ENCODE data around the gene BET1.

The BET1 gene

GRCh38 chr7:93955304-93955703 is 48.9 kb downstream of the BET1 start:
- DNase-seq = no peak

GRCh38 chr7:93949423-93949822 is 54.7 kb downstream of the BET1 start:
- no peak for DNase-seq

GRCh38 chr7:93948873-93949272 is 55.3 kb downstream of the BET1 start:
- DNase-seq = peak; percentile 77

- DNase-seq = no peak
Measured at GRCh38 chr7:93948106-93948505, 56.0 kb downstream of the BET1 start.

- DNase-seq = no peak
Measured at GRCh38 chr7:93945756-93946535, 58.2 kb downstream of the BET1 start.

- DNase-seq = no peak
Measured at GRCh38 chr7:93945083-93945482, 59.1 kb downstream of the BET1 start.

GRCh38 chr7:93944673-93945072 is 59.5 kb downstream of the BET1 start:
- DNase-seq = no peak

GRCh38 chr7:93943816-93944540 is 60.2 kb downstream of the BET1 start:
- peak; percentile 62 for DNase-seq

All from NCI-H82 (cell line).